GM10847 (cell line): ENCODE data around the gene PRSS33.

ENCODE experiments used
- POLR2A ChIP-seq: IDR thresholded peaks from 2 replicates; pipeline ENCODE4 v1.6.1; 2011; ENCODE audit not compliant: insufficient read length; ENCODE audit errors: extremely low read depth

Gene PRSS33

DNA sequence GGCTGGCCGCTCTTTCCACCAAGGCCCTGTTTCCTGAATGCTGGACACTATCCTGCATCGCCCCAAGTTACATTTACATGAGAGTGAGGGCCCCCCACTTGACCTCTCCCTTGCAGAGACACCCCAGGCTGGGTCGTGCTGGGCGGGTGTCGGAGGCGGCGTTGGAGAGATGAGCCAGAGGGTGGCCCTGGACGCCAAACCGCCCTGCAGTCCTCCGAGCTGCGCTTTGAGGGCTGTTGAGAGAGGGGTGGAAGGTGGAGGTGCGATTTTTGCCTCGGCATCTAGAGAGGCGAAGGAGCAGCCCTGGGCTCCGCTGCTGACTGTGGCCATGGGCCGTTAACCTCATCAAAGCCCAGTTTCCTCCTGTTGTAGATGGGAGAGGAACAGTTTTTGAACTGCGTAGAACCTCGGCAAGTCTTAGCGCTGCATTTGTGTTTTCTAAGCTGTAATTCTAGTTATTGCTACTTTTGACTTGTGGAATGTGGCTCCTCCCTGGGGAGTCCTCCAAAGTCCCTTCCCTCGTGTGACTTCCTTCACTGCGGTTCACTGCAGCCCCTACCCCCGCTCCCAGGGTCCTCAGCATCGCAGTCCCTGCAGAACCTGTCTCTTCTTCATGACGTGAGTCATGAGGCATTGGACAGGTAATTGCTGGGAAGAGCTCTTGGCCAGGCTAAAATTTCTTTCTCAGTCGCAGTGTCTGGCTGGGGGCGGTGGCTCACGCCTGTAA, 9.3 kb downstream of the PRSS33 start:
- TF ChIP-seq POLR2A, result peak; percentile 8

DNA sequence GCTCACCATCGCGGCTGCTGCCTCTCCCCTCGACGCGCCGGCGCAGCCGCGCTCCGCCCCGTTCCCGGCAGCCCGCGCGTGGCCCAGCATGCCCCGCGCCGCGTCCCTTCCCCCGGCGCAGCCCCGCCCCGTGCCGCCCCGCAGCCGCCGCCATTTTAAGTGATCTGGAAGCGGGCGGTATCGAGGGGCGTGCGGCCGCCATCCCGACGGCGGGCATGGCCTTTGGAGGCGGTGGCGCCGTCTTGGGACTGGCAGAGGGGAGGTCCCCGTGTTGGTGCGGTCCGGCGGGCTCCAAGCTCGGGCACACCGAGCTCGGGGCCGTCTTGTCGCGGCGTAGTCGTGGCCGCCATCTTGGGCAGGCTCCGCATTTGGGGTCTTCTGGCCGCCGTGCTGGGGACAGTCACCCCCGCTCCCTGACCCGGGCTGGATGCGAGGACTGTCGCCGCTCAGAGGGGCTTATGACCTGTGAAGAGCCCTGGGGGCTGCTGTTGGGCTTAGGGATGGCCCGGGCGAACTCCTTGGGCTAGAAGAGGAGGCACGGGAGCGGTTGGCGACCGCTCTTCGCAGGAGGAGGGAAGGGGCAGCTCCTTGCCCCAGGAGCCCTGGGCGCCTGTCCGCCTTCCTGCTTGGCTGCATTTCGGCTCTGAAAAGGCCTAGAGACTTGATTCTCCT, 10.0 kb downstream of the PRSS33 start, which contains the start of gene ELOB:
ELOB (minus strand) TSS at position 50 of the 672 bp plus-strand sequence; CDS start at position 9, 41 bp downstream.
- TF ChIP-seq POLR2A, result peak; percentile 86

DNA sequence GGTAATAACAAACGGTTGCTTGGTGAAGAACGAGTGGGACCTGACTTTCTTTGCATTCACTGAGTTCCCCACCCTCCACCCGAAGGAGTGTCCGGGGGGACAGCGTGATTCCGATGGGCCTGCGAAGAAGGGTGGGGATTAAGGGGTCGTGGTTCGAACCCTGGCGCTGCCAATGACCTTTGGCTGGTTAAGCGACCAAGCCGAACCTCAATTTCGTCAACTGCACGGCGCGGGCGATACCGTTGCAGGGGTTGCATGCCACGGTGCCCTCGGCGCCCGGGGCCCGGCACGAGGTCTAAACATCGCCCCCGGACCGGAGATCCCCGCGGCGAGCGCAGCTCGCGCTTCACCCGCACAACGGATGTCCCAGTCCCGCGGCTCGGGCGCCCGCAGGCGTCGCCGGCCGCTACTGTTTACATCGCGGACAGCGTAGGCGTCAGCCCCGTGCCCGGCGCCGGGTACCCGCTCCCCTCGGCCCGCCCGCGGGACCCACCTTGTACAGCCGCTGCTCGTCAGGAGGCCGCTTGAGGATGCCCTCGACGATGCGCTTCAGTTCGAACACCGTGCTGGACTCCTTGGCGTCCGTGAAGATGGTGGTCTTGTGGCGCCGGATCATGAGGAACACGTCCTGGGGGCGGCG, 10.7 kb downstream of the PRSS33 start:
- TF ChIP-seq POLR2A, result no peak

DNA sequence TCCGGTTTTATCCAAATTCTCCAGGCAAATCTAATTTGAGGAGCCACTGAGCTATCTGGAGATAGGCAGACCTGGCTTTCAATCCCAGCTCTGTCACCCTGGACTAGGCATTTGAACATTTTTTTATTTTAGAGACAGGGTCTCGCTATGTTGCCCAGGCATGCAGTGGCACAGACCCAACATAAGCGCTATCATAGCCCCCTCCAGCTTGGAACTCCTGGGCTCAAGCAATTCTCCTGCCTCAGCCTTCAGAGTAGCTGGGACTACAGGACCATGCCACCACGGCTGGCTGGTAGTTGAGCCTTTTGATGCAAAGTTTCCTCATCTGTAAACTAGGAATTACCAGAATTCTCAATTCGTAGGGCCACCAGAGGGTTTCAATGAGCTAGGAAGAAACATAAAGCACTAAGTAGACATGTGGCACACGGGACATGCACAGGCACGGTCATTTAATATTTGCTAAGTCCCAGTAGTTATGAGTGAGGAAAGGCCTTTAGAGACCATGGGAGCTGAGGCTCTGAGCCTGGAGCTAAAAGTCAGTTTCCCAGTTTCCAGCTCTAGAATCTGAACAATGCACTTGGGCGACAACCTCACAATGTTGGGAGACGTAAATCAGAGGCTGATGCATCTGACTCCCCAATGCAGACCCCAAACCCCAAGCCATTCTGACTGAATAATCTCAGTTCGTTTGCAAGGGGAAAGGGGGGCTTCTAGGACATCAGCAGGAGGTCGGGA, 11.4 kb downstream of the PRSS33 start:
- no peak for TF ChIP-seq POLR2A

DNA sequence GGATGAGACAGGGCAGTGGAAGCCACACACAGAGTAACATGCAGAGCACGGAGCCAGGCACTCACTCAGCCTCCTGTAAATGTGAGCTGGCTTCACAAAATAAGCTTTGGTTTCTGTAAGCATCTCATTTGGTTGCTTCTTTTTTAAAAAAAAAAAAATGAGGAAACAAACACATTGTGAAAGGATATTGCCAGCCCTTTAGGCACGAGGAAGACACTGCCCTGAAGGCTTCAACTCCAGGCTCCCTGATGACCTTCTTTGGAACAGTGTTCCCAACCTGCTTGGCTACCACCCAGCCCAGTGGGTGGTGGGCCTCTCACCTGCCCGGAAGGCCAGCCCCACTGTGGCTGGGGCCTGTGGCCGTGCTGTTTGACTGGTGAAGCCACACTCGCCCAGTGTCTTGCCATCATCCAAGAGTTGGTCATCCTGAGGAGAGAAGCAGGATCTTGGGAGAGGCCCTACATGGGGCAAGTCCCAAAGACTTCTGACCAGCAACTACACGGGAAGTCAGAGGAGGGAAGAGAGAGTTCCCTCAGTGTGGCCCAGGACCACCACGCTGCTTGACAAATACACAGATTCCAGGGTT, 12.1 kb downstream of the PRSS33 start:
- no peak for TF ChIP-seq POLR2A

DNA sequence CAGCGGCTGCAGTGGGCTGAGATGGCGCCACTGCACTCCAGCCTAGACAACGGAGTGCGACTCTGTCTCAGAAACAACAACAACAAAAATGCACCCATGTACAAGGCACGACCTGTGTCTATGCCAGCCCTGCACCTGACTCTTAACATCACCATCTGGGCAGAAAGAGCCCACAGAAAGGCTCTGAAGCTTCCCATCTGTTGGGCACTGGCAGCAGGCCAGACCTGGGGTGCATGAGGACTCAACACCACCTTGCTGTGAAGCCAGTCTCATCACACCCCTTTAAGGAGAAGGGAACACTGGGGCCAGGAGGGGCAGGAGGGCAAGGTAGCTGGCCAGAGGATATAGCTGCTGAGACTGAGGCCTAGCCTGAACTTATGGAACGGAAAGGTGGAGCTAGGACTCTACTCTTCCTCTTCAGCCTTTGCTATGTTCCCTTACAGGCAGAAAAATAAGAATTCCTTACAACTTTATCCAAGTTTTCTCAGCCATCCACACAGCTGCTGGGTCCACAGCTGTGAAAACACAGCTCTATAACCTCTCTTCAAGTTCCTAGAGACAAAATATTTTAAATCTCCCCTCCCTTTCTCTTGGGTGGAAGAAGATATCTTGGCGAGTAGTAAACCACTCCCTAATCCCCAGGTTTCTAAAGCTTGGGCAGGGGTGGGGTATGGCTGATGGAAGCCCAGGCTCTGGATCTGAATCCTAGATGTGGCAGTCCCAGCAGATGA, 13.0 kb downstream of the PRSS33 start:
- no peak for TF ChIP-seq POLR2A

DNA sequence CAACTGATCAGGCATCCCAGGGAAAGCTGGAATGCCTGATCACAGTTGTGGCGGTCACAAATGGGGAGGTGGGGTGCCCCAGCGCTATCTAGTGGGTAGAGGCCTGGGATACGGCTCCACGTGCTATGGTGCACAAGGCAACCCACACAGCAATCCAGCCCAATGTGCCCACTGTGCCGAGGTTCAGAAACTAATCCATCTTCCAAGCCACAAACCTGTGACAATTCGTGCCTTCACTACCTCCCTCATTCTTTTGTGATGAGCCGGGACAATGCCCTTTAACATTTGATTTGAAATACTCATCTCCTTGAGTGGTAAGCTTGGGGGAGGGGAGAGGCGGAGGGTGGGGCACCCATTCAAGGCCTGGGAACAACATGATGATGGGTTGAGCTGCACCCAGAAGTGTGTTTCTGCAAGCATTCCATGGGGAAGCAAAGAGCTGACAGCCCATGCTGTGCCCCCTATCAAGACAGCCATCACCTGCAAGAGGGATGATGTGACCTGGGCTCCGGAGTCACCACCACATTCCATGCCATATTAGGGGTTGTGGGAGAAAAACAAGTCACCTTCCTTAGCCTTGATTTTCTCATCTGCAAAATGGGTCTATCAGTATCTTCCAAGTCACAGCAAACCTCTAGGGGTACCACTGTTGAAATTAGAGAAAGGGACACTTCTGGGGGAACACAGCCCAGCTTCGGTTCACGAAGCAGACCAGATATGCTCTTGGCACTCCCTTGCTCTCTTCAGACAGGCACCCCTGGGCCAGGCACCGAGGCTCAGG, 14.0 kb downstream of the PRSS33 start:
- no peak for TF ChIP-seq POLR2A

DNA sequence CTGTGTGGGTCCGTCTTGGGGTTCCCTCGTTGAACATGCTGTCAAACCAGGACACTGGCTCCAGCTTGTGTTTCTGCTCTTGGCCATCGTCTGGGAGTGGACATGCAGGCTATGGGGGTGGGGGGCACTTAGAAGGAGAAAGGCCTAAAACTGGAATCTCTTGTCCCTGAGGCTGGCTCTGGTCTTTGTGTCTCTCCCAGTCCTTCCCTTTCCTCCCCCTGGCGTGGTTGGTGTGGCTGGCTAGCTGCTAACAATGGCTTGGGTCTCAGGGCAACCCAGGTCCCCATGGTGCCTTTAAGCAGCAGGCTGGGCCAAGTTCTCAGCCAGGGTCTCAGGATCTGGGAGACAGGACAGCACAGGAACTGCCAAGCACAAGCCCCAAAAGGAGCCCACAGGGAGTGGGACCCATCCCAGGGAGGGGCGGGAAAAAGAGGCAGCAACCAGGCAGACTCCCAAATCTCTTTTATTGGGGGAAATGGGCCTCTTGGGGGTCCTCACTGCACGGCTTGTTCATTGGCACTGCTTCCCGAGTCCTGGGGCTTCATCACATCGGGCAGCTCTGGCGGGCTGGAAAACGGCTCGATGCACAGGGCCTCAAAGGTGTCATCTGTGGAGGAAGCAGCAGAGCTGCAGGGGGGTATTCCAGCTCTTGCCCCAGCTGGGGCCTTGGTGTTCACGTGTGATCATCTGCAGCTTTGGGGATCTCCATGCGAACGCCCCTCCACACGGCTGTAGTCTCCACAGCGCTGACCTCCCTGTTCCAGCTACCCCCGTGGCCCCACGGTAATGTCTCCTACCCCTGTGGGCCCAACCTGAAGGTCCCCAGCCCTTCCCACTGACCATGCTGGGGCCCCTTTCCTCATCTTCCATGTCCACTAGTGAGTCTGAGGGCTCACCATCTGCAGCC, 15.6 kb downstream of the PRSS33 start:
- no peak for TF ChIP-seq POLR2A

DNA sequence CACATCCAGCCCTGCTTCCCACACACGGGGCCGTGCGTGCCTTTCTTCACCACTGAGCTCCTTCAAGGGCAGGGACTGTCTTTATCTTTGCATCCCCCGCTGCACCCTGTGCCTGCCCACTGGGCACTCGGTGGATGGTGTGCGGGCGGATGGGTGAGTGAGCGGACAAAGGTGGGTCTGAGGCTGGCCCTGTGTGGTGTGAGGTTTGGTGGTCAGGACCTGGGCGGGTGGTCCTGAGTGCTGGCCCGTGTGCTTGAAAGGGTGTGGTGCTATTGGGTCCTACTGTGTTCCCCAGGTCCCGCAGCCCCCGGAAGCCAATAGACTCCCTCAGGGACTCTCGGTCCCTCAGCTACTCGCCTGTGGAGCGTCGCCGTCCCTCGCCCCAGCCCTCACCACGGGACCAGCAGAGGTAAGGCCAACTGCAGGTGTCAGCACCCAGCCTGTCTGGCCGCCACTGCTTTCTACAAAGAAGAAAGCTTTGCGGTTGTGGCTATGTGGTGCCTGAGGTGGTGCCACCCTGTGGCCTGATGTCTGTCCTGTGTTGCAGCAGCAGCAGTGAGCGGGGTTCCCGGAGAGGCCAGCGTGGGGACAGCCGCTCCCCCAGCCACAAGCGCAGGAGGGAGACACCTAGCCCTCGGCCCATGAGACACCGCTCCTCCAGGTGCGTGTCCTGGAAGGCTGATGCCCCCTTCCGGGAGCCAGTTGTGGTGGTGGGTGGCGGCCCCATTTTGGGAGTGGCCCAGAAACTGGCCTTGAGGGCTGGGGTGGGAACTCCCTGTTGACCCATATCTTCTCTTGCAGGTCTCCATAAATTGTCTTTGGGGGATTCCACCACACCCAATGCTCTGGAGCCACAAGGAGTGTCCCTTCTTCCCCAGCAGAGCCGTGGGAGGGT, 17.1 kb downstream of the PRSS33 start:
- TF ChIP-seq POLR2A, result peak; percentile 14

DNA sequence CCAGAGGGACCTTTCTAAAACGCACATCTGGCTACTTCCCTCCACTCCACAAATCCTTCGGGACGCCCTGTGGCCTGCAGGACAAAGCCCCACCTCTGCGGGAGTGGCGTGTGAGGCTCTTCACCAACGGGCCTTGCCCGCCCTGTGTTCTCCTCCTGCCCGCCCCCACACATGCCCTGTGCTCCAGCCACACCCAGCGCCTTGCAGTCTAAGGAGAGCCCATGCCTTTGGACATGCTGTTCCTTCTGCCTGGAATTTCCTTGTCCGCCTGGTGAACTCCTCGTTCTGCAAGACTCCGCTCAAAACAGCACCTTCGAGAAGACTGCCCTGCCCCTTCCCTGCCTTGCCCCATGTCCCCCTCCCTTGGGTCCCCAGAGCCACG, 17.7 kb downstream of the PRSS33 start:
- TF ChIP-seq POLR2A, result no peak

DNA sequence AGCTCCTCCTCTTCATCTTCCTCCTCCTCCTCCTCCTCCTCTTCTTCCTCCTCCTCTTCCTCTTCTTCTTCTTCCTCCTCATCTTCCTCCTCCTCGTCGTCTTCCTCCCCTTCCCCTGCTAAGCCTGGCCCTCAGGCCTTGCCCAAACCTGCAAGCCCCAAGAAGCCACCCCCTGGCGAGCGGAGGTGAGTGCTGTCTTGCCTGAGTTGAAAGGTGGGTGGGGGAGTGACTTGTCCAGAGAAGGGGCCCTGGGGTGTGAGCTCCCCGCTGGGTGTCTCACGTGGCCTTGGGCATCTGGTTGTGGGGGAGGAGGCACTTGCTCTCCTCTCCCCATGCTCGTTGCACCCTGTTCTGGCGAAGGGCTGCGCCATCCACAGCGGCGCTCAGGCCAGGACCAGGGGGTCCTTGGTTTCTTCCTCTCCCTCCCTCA, 18.2 kb downstream of the PRSS33 start:
- no peak for TF ChIP-seq POLR2A

DNA sequence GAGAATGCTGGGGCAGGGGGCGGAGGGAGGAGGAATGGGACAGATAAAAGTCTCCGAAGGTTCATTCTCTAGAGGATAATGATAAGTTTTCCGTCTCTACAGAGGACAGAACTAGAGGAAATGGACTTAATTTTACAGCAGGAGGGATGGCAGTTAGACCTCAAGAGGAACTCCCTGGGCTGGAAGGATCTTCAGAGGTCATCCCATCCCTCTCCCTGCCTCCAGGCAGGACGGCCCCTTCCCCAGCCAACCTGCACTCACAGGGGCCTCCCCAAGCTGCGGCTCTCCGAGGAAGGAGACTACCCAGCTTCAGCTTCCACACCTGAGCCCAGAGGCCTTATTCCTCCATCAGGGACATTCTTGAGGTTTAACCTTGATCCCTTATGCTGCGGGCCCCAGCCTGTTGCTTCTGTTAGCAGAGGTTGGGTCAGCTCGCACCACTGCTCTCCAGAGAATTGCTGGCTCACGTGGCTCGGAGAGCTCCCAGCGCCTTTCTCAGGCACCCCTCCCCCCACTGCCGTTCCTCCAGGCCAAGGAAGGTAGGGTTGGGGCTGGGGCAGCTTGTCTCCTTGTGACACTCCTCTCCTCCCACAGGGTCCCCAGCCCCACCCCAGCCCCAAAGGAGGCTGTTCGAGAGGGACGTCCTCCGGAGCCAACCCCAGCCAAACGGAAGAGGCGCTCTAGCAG, 18.8 kb downstream of the PRSS33 start:
- no peak for TF ChIP-seq POLR2A
